ENCODE results near the gene FHOD3.

FHOD3 gene

DNA sequence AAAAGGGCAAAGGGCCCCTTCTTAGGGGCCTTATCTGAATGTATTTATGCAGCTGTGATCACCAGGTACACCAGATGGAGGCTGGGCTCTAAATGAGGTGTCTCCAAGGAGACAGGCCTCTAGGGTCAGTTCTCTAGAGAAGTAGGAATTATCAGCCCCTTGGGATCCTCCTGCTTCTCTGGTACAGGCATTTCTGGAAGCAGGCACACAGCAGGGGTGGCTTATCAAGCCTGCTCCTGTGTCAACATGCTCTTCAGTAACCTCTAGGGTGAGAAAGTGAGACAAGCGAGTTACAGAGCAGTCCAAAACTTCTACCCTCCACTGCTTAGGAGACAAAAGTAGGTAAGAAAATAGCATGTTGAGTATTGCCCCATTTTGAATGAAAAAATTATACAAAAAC is 517.5 kb downstream of the FHOD3 start:
- TF ChIP-seq FOXP2 (optimal IDR thresholded peaks at IDR 0.05; ENCODE audit: borderline replicate concordance, extremely low read depth, extremely low read length, insufficient read depth) (no peak), POLR2AphosphoS5 (IDR thresholded peaks at IDR 0.05; ENCODE audit: low read depth, low read length) (no peak), TAF1 (IDR thresholded peaks at IDR 0.05; ENCODE audit: borderline replicate concordance, insufficient read depth, low read length) (no peak), SIN3A (IDR thresholded peaks at IDR 0.05; ENCODE audit: borderline replicate concordance, insufficient read depth, low read length) (no peak), REST (IDR thresholded peaks at IDR 0.05; ENCODE audit: insufficient read depth in 1 of 2, low read depth in 2 of 2, low read length in 2 of 2) (no peak)

DNA sequence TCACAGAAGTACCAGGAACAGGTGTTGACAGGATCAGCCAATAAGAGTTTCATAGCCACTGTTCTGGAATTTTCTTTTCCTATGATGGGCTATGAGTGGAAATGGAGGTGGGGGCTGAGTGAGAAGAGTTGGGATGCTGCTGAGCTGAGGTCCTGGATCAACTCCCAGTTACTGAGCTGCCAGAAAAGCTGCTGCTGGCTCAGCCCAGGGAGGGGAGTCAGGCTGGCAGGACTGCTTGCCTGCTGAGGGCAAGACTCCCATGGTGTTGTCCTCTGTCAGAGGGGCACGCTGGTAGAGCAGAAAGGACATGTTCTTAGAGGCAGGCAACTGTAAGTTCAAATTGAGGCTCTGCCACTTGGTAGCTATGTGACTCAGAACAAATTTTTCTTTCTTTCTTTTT is 519.5 kb downstream of the FHOD3 start:
- no peak for TF ChIP-seq TAF1 (IDR thresholded peaks at IDR 0.05; ENCODE audit: borderline replicate concordance, insufficient read depth, low read length)
- no peak for TF ChIP-seq POLR2AphosphoS5 (IDR thresholded peaks at IDR 0.05; ENCODE audit: low read depth, low read length)
- TF ChIP-seq SIN3A (IDR thresholded peaks at IDR 0.05; ENCODE audit: borderline replicate concordance, insufficient read depth, low read length): no peak
- TF ChIP-seq REST (IDR thresholded peaks at IDR 0.05; ENCODE audit: insufficient read depth in 1 of 2, low read depth in 2 of 2, low read length in 2 of 2): no peak
- TF ChIP-seq FOXP2 (optimal IDR thresholded peaks at IDR 0.05; ENCODE audit: borderline replicate concordance, extremely low read depth, extremely low read length, insufficient read depth): no peak

DNA sequence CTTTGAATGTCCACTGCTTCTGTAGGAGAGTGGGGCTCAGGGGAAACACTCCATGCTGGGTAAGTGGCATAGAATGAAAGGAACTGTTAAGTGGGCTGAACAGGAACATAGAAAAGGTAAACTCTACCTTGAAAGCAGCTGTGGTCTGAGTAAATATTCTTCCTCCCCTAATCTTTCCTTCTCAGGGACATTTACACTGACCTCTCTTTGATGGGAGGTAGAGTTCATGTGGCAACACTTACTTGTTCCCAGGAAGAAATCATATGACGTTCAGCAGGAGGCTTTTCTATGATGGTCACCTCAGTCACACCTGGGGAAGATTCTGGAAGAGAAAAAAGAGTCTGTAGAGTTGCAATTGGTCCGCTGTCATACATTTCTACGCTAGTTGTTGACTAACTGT is 521.1 kb downstream of the FHOD3 start:
- TF ChIP-seq POLR2AphosphoS5 (IDR thresholded peaks at IDR 0.05; ENCODE audit: low read depth, low read length) (no peak), SIN3A (IDR thresholded peaks at IDR 0.05; ENCODE audit: borderline replicate concordance, insufficient read depth, low read length) (no peak), REST (IDR thresholded peaks at IDR 0.05; ENCODE audit: insufficient read depth in 1 of 2, low read depth in 2 of 2, low read length in 2 of 2) (no peak), TAF1 (IDR thresholded peaks at IDR 0.05; ENCODE audit: borderline replicate concordance, insufficient read depth, low read length) (no peak), FOXP2 (optimal IDR thresholded peaks at IDR 0.05; ENCODE audit: borderline replicate concordance, extremely low read depth, extremely low read length, insufficient read depth) (no peak)

DNA sequence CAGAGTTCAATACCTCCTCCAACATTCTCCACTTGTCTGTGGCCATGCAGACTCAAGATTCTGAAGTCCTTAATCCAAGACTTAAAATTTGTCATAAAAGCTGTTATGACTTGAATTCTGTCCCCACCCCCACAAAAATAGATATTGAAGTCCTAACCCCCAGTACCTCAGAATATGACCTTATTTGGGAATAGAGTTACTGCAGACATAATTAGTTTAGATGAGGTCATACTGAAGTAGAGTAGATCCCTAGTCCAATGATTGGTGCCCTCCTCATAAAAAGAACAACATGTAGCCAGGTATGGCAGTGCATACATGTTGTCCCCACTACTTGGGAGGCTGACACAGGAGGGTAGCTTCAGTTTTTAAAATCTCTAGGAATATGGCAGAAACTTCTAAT is 522.1 kb downstream of the FHOD3 start:
- no peak for TF ChIP-seq SIN3A (IDR thresholded peaks at IDR 0.05; ENCODE audit: borderline replicate concordance, insufficient read depth, low read length)
- TF ChIP-seq REST (IDR thresholded peaks at IDR 0.05; ENCODE audit: insufficient read depth in 1 of 2, low read depth in 2 of 2, low read length in 2 of 2): no peak
- no peak for TF ChIP-seq FOXP2 (optimal IDR thresholded peaks at IDR 0.05; ENCODE audit: borderline replicate concordance, extremely low read depth, extremely low read length, insufficient read depth)
- no peak for TF ChIP-seq TAF1 (IDR thresholded peaks at IDR 0.05; ENCODE audit: borderline replicate concordance, insufficient read depth, low read length)
- TF ChIP-seq POLR2AphosphoS5 (IDR thresholded peaks at IDR 0.05; ENCODE audit: low read depth, low read length): no peak

GRCh38 chr18:36821681-36822080 is 524.2 kb downstream of the FHOD3 start:
- TF ChIP-seq SIN3A (IDR thresholded peaks at IDR 0.05; ENCODE audit: borderline replicate concordance, insufficient read depth, low read length) (no peak), FOXP2 (optimal IDR thresholded peaks at IDR 0.05; ENCODE audit: borderline replicate concordance, extremely low read depth, extremely low read length, insufficient read depth) (no peak), TAF1 (IDR thresholded peaks at IDR 0.05; ENCODE audit: borderline replicate concordance, insufficient read depth, low read length) (no peak), REST (IDR thresholded peaks at IDR 0.05; ENCODE audit: insufficient read depth in 1 of 2, low read depth in 2 of 2, low read length in 2 of 2) (no peak), POLR2AphosphoS5 (IDR thresholded peaks at IDR 0.05; ENCODE audit: low read depth, low read length) (no peak)

All from PFSK-1 (cell line).